Osteoblast (primary cell): ENCODE data around the gene WDR54. TPM values are rescaled to one million over a fixed set of nuclear protein-coding genes. Genes with fewer than 3 reads are reported as not detected.

Experiments used
- DNase-seq: peaks from one replicate; pipeline ENCODE4 v3.0.0; 2011; ENCODE audit warnings: low spot score, mixed read lengths; ENCODE audit not compliant: insufficient read length; ENCODE audit errors: missing footprints
- H2AFZ ChIP-seq: 2 replicates; pipeline ENCODE4 v1.6.0; 2011; ENCODE audit warnings: mild to moderate bottlenecking, low read length
- H3K27ac ChIP-seq: 2 replicates; pipeline ENCODE4 v1.5.1; 2011; ENCODE audit warnings: mild to moderate bottlenecking, low read depth, low read length, moderate library complexity
- H3K27me3 ChIP-seq: 2 replicates; pipeline ENCODE4 v1.6.0; 2012; ENCODE audit warnings: mild to moderate bottlenecking, control low read depth, inconsistent platforms, low read length, moderate library complexity; ENCODE audit not compliant: insufficient read depth
- H3K36me3 ChIP-seq: 2 replicates; pipeline ENCODE4 v1.5.1; 2011; ENCODE audit warnings: mild to moderate bottlenecking, low read length, control low read depth, moderate library complexity; ENCODE audit not compliant: insufficient read depth
- H3K4me1 ChIP-seq: 2 replicates; pipeline ENCODE4 v1.5.1; 2011; ENCODE audit warnings: mild to moderate bottlenecking, low read length, control low read depth, moderate library complexity; ENCODE audit not compliant: insufficient read depth
- H3K4me2 ChIP-seq: 2 replicates; pipeline ENCODE4 v1.6.0; 2011; ENCODE audit warnings: mild to moderate bottlenecking, low read length; ENCODE audit not compliant: insufficient read depth
- H3K4me3 ChIP-seq: fragments of 200-600 bp; sonication (generic); 3 replicates; pipeline ENCODE4 v1.5.1; 2012; ENCODE audit warnings: mild to moderate bottlenecking, low read length, inconsistent platforms; ENCODE audit not compliant: insufficient read depth
- H3K79me2 ChIP-seq: 2 replicates; pipeline ENCODE4 v1.6.0; 2012; ENCODE audit warnings: mild to moderate bottlenecking, low read length, control low read depth, inconsistent platforms; ENCODE audit not compliant: insufficient read depth
- H3K9me3 ChIP-seq: 2 replicates; pipeline ENCODE4 v1.5.1; 2011; ENCODE audit warnings: low read depth, low read length, control low read depth
- H4K20me1 ChIP-seq: 2 replicates; pipeline ENCODE4 v1.6.0; 2012; ENCODE audit warnings: mild to moderate bottlenecking, low read length, control low read depth; ENCODE audit not compliant: insufficient read depth
- total RNA-seq: library from RNA; depleted of rRNA; stranded (reverse); fragments of >200 nt; gene quantifications from 2 replicates; pipeline ENCODE4 v1.2.3, GENCODE V29; 2012
- TF ChIP-seq, protein P1 (sequence below): IDR thresholded peaks from 2 replicates; pipeline ENCODE4 v1.5.1; 2011; ENCODE audit warnings: mild to moderate bottlenecking, low read depth, low read length, moderate library complexity; ENCODE audit errors: extremely low read depth

The WDR54 gene
- total RNA-seq, 1 donor, result 23.9 TPM

DNA sequence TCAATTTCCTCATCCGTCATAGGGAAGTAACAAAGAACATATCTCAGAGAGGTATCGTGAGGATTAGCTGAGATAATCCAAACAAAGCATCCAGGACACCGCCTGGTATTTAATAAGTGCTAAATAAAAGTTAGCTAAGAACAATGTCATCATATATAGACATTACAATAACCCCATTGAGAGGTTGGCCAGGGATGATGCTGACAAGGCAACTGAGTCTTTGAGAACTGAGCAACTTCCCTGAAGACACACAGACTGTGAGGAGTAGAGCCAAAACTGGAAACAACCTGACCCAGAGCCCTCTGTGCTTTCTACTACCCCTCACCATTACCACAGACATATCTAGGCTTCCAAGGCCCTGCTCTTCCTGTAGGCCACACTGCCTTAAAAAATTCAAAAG is 39.8 kb upstream of the WDR54 start:
- Histone ChIP-seq H3K27me3 (no peaks in the 10 kb centered on the region), H3K4me1 (peaks cover 31% of the 10 kb centered on the region), H3K36me3 (peaks cover 14% of the 10 kb centered on the region), H4K20me1 (peaks cover 12% of the 10 kb centered on the region), H3K79me2 (peaks cover 84% of the 10 kb centered on the region), H2AFZ (no peak overlapping the region), H3K4me3 (no peak overlapping the region), H3K9me3 (no peaks in the 10 kb centered on the region), H3K27ac (no peak overlapping the region), H3K4me2 (no peak overlapping the region)
- peak; percentile 36 for DNase-seq
- TF ChIP-seq, protein P1, sequence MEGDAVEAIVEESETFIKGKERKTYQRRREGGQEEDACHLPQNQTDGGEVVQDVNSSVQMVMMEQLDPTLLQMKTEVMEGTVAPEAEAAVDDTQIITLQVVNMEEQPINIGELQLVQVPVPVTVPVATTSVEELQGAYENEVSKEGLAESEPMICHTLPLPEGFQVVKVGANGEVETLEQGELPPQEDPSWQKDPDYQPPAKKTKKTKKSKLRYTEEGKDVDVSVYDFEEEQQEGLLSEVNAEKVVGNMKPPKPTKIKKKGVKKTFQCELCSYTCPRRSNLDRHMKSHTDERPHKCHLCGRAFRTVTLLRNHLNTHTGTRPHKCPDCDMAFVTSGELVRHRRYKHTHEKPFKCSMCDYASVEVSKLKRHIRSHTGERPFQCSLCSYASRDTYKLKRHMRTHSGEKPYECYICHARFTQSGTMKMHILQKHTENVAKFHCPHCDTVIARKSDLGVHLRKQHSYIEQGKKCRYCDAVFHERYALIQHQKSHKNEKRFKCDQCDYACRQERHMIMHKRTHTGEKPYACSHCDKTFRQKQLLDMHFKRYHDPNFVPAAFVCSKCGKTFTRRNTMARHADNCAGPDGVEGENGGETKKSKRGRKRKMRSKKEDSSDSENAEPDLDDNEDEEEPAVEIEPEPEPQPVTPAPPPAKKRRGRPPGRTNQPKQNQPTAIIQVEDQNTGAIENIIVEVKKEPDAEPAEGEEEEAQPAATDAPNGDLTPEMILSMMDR, result no peak

DNA sequence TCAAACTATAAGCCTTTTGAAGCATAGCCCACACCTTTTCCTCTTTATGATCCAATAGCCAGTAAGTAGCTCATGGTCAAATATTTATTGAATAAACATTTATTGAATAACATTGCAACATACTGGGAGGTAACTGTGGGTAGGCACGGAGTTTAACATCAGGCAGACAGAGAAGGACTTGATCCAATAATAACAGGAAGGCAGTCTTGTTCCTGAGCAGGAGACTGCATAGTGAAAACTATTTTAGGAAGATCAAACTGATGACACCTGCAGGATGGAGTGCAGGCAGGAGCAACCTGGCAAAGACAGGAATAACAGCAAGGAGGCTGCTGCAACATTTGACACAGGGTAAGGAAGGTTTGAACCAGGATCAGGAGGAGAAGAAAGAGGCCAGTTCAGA is 38.3 kb upstream of the WDR54 start:
- H3K4me1 ChIP-seq, result peaks cover 46% of the 10 kb centered on the region
- H4K20me1 ChIP-seq, result peaks cover 17% of the 10 kb centered on the region
- H3K4me2 ChIP-seq, result peak overlapping the region; percentile 32
- no peaks in the 10 kb centered on the region for H3K9me3 ChIP-seq
- H3K4me3 ChIP-seq, result no peak overlapping the region
- H3K36me3 ChIP-seq, result no peaks in the 10 kb centered on the region
- peaks cover 84% of the 10 kb centered on the region for H3K79me2 ChIP-seq
- peak overlapping the region; percentile 58 for H3K27ac ChIP-seq
- H3K27me3 ChIP-seq, result no peaks in the 10 kb centered on the region
- no peak overlapping the region for H2AFZ ChIP-seq
- DNase-seq, result peak; percentile 87
- TF ChIP-seq, protein P1, result no peak

DNA sequence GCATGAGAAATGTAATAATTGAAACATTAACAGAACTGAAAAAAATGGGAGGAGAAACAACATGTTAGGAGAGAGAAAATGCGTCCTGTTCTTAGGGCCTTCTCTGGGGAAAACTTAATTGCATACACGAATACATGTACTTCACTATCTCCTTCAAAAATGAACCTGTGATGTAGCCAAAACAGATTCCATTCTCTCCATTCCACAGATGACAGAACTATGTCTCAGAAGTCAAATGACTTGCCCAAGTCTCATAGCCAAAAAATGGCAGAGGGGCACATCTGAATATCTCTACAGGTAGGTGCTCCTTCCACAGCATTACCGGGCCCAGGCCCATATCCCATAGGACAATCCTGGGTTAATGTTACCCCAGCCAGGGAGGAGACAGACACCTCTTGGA is 37.5 kb upstream of the WDR54 start:
- Histone ChIP-seq H3K27ac (peak overlapping the region; percentile 58), H4K20me1 (peaks cover 25% of the 10 kb centered on the region), H3K36me3 (no peaks in the 10 kb centered on the region), H3K4me2 (peak overlapping the region; percentile 32), H3K9me3 (no peaks in the 10 kb centered on the region), H2AFZ (no peak overlapping the region), H3K4me1 (peaks cover 45% of the 10 kb centered on the region), H3K4me3 (no peak overlapping the region), H3K79me2 (peaks cover 85% of the 10 kb centered on the region), H3K27me3 (no peaks in the 10 kb centered on the region)
- TF ChIP-seq, protein P1, result no peak
- peak; percentile 74 for DNase-seq

DNA sequence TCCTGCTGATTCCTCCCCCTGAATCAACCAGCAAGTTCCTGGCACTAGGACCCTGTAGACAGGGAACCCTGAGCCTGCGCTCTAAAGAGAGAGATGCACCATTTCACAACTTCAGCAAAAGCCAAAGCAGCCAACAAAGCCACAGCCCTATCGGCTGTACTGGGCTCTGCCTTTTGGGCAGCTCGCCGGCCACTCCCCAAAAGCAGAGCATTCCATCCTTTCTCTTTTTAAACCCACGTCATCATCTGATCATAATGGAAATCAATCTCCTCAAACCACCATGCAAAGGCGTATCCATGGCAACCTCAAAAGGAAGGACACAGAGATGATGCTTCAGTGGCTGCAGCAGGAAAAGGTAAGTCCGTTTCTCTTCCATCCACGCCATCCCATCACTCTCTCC is 36.1 kb upstream of the WDR54 start:
- Histone ChIP-seq H3K4me3 (no peak overlapping the region), H3K79me2 (peaks cover 85% of the 10 kb centered on the region), H3K9me3 (no peaks in the 10 kb centered on the region), H3K4me1 (peaks cover 35% of the 10 kb centered on the region), H3K36me3 (no peaks in the 10 kb centered on the region), H3K4me2 (no peak overlapping the region), H4K20me1 (peaks cover 29% of the 10 kb centered on the region), H3K27me3 (no peaks in the 10 kb centered on the region), H3K27ac (no peak overlapping the region), H2AFZ (no peak overlapping the region)
- peak; percentile 13 for DNase-seq
- TF ChIP-seq, protein P1, result no peak
